ENCODE results near the gene MAP4K3.
"Not testable (repeated sequence)": the region's sequence is repeated elsewhere in the genome, so short reads cannot be mapped to it uniquely, and the experiment has no call there.

GRCh38 chr2:39244963-39245625 lies 192.0 kb downstream of the MAP4K3 start:
- not testable (repeated sequence) for TF ChIP-seq CTCF (conservative IDR thresholded peaks at IDR 0.05; ENCODE audit: low read depth, low read length); EZH2 (IDR thresholded peaks at IDR 0.05; ENCODE audit: borderline replicate concordance, low read depth, low read length, poor library complexity, severe bottlenecking)

Measured in A673 (cell line).